HS-27A (cell line): ENCODE measurements around the gene EFS.
A peak's percentile ranks its signal among the peaks of the same experiment; 100 is the strongest.
"Not testable (repeated sequence)": the region's sequence is repeated elsewhere in the genome, so short reads cannot be mapped to it uniquely, and the experiment has no call there.

Experiments
- DNase-seq: peaks from one replicate; pipeline ENCODE4 v3.0.0-alpha.2; 2012; ENCODE audit warnings: low read depth, missing footprints

The EFS gene

DNA sequence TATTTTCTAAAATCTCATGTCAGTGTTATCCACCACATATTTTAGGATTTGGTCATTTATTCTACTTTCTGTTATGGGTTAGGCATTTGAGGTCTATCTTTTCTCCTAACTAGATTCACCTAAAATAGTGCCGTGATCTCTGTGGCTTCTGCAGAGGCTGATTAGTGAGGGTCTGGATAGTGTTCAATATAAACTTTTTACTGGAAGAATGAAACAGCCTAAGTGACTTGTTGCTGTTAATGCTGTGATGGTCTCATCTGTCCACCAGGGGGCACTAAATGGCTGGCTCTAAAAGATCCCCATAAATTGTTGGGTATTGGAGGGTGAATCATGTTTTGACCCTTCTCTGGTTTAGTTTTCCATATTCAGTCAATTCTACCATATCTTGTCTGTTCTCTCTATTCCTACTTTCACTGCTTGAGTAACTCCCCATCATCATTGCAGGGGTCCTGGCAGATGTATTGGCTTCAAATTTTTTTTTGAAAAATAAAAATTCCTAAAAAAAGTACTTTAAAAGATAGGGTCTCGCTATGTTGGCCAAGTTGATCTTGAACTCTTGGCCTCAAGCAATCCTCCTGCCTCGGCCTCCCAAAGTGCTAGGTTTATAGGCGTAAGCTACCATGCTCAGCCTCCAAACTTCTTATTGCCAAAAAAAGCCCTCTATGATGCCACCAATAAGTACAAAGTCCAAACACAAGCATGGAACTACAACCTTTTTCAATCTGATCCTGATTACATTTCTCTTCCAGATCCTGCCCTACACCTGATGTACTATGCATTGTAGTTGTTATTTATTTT, 36.8 kb downstream of the EFS start:
- peak; percentile 49 for DNase-seq

DNA sequence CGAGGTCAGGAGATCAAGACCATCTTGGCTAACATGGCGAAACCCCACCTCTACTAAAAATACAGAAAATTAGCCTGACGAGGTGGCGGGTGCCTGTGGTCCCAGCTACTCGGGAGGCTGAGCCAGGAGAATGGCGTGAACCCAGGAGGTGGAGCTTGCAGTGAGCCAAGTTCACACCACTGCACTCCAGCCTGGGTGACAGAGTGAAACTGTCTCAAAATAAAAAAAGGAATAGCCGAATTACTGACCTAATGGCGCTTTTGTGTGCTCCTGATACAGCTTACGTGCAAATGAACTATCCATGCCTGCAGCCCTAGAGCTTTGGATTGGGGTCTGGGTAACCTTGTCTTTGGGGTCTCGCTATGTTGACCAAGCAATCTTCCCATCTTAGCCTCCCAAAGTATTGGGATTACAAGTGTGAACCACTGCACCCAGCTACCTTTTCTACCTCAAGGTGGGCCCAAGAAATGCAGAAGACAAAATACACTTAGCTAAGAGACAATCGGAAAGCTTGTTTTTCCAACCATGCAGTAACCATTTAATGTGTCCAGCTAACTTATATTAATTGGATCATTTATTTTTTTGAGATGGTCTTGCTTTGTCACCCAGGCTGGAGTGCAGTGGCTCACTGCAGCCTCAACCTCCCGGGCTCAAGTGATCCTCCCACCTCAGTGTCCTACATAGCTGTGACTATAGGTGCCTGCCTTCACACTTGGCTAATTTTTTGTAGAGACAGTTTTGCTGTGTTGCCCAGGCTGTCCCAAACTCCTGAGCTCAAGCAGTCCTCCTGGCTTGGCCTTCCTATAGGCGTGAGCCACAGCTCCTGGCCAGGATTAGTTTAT, 38.3 kb downstream of the EFS start:
- DNase-seq, result no peak

DNA sequence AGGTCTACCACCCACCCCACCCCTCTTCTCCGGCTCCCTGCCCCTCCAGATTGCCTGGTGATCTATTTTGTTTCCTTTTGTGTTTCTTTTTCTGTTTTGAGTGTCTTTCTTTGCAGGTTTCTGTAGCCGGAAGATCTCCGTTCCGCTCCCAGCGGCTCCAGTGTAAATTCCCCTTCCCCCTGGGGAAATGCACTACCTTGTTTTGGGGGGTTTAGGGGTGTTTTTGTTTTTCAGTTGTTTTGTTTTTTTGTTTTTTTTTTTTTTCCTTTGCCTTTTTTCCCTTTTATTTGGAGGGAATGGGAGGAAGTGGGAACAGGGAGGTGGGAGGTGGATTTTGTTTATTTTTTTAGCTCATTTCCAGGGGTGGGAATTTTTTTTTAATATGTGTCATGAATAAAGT, 39.2 kb downstream of the EFS start:
- not testable (repeated sequence) for DNase-seq

DNA sequence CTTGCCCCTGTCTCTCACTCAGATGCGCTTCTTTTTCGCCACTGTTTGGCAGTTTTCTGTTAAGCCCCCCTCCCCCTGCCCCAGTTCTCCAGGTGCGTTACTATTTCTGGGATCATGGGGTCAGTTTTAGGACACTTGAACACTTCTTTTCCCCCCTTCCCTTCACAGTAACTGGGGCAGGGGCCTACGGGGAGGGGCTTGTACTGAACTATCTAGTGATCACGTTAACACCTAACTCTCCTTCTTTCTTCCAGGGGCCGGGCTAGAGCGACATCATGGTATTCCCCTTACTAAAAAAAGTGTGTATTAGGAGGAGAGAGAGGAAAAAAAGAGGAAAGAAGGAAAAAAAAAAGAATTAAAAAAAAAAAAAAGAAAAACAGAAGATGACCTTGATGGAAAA, 40.0 kb downstream of the EFS start:
- no peak for DNase-seq

DNA sequence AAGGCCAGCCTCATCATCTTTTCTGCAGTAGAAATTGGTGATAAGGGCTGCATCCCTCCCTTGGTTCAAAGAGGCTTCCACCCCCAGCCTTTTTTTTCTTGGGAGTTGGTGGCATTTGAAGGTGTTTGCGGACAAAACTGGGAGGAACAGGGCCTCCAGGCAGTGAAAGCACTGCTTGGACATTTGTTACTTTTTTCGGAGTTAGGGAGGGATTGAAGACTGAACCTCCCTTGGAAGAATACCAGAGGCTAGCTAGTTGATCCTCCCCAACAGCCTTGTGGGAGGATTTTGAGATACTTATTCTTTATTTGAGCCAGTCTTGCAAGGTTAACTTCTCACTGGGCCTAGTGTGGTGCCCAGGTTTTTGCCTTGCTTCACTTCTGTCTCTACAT, 40.5 kb downstream of the EFS start:
- DNase-seq, result no peak

DNA sequence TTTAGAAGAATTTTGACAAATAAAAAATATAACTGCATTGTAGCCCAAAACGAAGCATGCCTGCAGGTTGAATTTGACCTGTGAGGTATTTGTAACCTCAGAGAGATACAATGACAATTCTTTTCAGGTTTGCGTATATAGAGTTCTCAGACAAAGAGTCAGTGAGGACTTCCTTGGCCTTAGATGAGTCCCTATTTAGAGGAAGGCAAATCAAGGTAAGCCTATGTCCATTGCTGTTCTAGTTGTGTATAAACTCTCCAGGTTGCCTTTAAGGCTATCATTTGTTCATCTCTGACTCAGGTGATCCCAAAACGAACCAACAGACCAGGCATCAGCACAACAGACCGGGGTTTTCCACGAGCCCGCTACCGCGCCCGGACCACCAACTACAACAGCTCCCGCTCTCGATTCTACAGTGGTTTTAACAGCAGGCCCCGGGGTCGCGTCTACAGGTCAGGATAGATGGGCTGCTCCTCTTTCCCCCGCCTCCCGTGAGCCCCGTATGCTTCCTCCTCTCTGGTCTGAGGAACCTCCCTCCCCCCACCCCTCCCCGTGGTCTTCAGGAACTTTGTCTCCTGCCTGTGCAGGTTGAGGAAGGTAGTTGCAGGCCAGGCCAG, 41.0 kb downstream of the EFS start:
- DNase-seq, result no peak

DNA sequence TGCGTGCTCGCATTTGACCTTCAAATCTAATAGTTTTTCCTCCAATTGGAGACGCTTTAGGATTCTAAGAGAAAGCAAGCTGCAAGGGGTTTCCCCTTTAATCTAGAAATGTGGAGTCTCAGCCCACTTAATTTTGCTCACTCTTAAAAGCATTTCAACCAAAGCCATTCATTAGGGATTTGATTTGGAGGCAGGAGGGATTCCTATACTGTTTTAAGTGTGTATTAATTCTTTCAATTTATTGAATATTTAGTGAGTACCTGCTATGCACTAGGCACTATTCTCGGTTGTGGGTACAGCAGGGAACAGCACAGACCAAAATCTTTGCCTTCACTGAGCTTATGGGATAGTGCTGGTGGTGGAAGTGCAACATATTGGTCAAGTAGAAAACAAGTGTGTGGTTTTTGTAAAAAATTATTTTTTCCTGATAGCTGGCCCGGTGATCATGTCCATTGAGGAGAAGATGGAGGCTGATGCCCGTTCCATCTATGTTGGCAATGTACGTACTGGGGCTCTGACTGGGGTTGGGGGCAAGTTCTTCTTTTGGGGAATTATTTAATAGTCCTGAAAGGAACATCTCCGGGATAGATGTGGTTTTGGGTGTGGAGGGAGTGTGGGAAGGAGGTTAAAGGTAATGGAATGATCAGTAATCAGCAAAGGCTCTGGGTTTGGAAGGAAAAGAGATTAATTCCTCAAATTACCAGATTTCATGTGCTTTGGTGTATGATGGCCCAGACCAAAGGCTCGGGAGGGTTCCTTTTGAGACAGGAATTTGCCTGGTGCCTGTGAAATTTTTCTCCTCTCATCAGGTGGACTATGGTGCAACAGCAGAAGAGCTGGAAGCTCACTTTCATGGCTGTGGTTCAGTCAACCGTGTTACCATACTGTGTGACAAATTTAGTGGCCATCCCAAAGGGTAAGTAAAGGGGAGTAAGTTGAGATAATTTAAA, 42.1 kb downstream of the EFS start:
- no peak for DNase-seq

DNA sequence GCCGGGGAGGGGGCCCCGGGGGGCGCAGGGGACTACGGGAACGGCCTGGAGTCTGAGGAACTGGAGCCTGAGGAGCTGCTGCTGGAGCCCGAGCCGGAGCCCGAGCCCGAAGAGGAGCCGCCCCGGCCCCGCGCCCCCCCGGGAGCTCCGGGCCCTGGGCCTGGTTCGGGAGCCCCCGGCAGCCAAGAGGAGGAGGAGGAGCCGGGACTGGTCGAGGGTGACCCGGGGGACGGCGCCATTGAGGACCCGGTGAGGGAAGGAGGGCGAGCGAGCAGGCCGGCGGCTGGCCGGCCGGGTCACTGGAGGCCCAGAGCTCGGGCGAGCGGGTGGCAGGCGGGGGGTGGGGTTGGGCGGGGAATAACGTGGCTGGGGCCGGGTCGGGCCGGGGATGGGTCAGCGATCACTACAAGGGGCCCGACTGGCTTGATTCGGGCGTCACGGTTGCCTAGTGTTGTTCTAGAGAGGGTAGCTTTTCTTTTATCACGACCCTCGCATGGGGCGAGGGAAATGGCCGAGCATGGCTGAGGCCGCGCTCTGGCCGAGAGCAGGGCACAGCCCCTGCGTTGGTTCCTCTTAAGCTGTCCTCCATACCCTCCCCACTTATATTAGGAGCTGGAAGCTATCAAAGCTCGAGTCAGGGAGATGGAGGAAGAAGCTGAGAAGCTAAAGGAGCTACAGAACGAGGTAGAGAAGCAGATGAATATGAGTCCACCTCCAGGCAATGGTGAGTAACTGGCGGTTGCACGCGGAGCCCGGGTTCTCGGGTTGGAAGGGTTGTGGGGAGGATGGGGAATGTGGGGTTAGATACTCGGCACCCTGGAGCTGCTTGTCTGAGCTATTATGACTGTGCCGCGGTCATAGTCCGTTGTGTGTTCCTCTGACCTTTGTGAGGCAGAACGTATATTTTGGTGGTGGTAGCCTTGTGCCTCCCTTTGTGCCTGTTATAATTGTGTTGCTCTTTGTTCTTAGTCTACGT, 43.1 kb downstream of the EFS start:
- DNase-seq, result peak; percentile 41

DNA sequence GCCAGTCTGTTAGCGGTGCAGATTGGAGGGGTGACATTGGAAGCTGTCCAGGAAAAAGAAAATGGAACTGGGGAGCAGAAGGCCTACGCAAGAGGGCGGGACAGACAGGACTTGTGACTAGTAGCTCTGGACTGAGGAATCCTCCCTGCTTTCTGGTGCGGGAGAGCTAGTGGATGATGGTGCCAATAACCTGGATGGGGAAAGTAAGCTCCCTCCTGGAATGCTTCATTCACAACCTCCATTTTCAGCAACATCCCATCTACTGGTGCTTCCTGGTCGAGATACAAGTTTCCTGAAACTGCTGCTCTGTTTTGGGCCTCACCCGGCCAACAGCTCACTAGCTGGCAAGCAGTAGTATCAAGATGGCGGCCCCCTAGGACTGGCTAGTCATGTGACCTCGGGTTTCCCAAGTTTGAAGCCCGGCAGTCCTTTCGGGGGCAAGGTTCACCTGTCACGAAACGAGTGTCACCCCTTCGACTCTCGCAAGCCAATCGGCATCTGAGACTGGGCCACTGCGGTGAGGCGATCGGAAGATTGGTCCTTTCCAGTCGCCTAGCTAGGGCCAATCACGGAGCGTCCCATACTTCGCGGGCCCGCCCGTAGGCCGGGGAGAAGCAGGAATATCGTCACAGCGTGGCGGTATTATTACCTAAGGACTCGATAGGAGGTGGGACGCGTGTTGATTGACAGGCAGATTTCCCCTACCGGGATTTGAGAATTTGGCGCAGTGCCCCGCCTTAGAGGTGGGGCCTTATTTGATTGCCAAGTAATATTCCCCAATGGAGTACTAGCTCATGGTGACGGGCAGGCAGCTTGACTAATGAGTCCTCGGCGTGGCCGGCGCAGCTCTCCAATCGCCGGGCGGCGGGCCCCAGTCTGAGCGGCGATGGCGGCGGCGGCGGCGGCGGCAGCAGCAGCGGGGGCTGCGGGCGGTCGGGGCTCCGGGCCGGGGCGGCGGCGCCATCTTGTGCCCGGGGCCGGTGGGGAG, 44.1 kb downstream of the EFS start, which contains the start of gene PABPN1:
Gene PABPN1, plus strand, starts transcription at position 874 of the 988 bp plus-strand sequence. Its CDS starts 13 bp downstream, at position 887.
- DNase-seq, result peak; percentile 100

DNA sequence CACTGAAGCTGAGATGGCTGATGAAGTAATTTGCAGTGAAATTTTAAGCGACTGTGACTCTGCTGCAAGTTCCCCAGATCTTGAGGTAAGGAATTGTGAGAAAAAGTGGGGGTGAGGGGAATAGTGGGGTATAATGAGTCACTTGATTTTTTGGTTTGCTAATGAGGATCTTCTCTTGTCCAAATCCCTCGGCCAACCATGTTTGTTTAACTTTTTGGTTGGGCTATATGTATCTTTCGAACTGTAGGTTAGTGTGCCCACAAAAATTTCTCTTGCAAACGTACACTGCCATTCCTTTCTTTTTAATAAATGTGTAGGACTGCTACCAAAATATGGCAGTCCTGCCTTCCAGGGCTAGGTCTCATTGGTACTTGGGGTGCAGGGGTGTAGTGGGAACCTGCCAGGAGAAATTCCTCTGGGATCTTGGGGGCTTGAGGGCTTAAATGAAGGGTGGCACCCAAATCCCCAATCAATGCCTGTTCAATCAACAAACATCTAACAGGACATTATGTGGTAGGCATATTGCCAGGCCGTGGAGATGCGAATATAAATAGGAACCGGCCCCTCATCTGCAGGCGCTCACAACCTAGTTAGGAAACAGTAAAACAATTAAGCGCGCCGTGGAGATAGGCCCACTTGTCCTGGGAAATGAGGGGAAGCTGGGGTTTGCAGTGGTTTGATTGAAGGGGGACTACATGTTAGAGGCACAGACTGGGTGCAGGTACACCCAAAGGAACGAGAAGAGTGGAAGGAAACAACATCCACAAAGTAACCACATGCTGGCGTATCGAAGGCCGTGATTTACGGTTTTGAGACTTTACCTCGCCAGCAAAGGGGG, 45.0 kb downstream of the EFS start:
- no peak for DNase-seq

DNA sequence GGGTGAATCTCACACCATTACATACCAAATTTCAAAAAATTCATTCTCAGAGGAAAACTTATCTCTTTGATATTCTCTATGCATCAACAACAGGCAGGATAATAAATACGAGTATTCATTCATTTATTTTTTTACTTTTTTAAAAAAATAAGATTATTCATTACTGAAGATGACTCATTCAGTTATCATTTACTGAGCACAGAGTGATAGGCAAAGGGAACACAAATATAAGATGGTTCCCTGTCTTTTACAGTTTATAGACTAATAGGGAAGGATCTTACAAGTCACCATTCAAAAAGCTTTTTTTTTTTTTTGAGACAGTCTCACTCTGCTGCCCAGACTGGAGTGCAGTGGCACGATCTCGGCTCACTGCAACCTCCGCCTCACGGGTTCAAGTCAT, 48.7 kb downstream of the EFS start:
- no peak for DNase-seq

DNA sequence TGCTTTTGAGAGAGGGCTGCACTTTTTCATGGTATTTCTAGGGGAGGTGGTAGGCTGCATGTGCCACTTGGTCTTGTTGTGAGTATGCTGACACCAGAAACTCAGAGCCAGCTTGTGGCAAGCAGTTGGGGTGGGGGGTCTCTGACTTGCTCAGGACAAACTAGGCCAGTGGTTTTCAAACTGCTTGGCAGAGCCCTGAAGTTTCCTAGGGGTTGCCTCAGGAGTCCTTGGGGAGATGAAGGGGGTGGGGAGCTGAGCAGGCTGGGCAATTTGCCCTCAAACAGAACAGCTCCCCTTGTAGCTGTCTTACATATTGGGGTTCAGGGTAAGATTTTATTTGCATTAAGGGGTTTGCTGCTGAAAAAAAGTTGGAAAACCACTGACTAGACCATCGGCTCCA, 54.4 kb downstream of the EFS start:
- DNase-seq, result no peak

DNA sequence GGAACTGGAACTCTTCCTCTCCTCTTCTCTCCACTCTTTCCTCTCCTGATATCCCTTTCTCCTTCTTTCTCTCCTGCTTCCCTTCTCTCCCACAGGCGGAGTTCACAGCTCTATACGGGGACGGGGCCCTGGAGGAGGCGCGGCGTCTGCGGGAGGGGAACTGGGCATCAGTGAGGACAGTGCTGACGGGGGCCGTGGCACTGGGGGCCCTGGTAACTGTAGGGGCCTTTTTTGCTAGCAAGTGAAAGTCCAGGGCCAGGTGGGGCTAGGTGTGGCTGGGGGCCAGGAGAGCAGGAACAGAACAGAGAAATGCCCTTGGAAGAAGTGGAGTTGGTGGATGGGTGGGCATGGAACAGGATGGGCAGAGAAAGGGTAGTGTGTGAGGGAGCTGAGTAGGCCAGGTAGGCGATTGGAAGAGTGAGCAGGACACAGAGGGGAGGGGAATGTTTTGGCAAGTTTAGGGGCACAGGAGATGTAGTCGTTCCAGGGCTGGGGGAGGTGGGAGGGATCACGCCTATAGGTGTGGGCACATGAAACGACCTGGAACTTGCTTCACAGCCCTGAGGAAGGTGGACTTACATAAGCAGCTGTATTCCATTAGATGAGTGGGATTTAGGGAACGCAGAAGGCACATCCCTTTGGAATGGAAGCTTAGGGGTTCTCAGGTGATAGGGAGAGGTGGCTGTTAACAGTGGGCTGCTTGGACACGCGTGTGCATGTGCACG, 56.1 kb downstream of the EFS start:
- no peak for DNase-seq

DNA sequence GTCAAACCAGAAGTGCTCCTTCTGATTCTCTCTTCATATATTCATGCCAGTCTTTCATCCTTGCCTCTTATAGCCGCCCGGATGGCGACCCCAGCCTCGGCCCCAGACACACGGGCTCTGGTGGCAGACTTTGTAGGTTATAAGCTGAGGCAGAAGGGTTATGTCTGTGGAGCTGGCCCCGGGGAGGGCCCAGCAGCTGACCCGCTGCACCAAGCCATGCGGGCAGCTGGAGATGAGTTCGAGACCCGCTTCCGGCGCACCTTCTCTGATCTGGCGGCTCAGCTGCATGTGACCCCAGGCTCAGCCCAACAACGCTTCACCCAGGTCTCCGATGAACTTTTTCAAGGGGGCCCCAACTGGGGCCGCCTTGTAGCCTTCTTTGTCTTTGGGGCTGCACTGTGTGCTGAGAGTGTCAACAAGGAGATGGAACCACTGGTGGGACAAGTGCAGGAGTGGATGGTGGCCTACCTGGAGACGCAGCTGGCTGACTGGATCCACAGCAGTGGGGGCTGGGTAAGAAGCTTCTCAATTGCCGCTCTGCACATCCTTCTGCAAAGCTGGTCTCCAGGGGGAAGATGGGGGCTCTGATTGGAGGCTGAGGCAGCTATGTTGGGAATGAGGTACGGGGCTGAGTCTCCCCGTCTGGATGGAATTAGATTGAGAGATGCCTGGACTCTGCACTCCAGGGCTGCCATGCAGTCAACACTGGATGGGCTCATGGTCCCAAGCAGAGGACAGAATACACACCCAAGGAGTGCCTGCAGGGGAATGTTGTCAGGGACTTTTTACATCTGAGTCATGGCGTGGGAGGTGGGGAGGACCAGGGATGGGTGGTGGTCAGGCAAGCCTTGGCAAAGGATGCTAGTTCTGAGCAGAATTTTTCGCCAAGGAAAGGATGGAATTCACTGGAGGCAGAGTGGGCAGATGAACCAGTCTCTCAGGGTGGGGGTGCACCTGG, 57.0 kb downstream of the EFS start:
- DNase-seq, result no peak

DNA sequence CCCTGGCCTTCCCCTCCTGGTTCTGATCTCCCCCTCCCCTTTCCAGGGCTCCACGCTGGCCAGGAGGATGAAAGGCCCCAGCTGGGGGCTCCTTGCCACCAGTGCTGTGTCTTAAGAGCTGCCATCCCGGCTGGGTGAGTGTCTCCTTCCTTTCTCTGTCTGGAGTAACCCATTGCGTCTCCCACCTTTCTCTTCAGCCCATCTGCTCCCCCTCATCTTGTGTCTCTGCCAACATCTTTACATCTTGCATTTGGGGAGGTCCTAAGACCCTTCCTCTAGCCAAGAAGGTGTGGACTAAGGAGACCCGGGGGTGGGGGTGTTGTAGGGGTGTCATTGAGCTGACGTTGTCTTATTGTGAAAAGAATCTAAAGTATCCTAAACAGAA, 57.8 kb downstream of the EFS start:
- no peak for DNase-seq

DNA sequence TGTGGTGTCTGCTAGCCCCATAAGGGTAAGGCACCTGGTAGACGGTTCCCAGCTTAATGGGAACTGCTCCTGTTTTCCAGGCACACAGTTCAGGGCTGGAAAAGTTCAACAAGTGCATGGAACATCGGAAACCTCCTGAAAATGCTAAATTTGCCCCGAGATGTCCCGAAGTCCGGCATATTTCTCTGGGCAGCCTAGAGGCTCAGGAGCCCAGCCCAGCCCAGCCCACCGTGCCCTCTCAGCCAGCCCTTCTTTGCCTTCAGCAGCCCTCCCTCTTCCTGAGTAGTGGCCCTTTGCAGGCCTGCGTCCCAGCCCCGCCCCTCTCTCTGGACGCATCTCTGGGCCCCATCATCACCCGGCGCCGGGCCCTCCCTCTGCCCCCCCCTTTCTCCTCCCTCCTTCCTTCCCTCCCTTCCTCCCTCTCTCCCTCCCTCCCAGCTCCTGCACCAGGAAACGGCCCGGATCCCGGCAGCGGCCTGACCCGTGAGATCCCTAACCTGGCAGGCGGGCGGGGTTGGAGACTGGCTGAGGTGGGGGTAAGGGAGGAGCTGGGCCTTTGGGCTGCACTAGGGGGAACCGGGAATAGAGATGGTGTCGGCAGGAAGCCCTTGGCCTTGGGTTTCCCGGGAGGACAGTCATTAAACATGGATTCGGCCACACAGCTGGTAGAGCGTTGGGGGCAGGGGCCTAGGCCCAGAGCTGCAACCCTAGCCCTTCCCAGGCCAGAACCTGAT, 58.4 kb downstream of the EFS start, which contains the start of gene BCL2L2:
Gene BCL2L2, plus strand, starts transcription at position 422 of the 734 bp plus-strand sequence. CDS start 935 bp downstream, outside the sequence.
- peak; percentile 82 for DNase-seq
